GM23338 (cell line): ENCODE measurements around the gene PTPRE. TPM values are rescaled to one million over a fixed set of nuclear protein-coding genes. Genes with fewer than 3 reads are reported as not detected.

Experiments used
- ATAC-seq: fragments of 200-7000 bp; cut with Tn5 transposase; 3 replicates; pipeline ENCODE4 v1.9.1; 2020
- DNase-seq: peaks from one replicate; pipeline ENCODE4 v3.0.0-alpha.2; 2015; ENCODE audit warnings: low spot score
- H2AFZ ChIP-seq: fragments of 200-600 bp; sonication (generic); 2 replicates; pipeline ENCODE4 v1.8.0; 2016; ENCODE audit warnings: antibody characterized with exemption, mild to moderate bottlenecking, moderate library complexity
- H3F3A ChIP-seq: fragments of 200-600 bp; sonication (generic); replicated peaks from 2 replicates; pipeline ENCODE4 v1.8.0; 2017; ENCODE audit warnings: antibody characterized with exemption, mixed run types, low read depth
- H3K27ac ChIP-seq: fragments of 200-600 bp; sonication (generic); 2 replicates; pipeline ENCODE4 v1.6.1; 2016; ENCODE audit warnings: low read depth
- H3K27me3 ChIP-seq: fragments of 200-600 bp; sonication (generic); 2 replicates; pipeline ENCODE4 v1.8.0; 2016; ENCODE audit warnings: mild to moderate bottlenecking, mixed run types, moderate library complexity; ENCODE audit not compliant: insufficient read depth
- H3K36me3 ChIP-seq: fragments of 200-600 bp; sonication (generic); 2 replicates; pipeline ENCODE4 v1.8.0; 2016; ENCODE audit warnings: mild to moderate bottlenecking; ENCODE audit not compliant: insufficient read depth
- H3K4me1 ChIP-seq: fragments of 200-600 bp; sonication (generic); 2 replicates; pipeline ENCODE4 v1.8.0; 2016; ENCODE audit warnings: mild to moderate bottlenecking, moderate library complexity; ENCODE audit not compliant: insufficient read depth
- H3K4me2 ChIP-seq: fragments of 200-600 bp; sonication (generic); 2 replicates; pipeline ENCODE4 v1.7.1; 2017; ENCODE audit warnings: mixed run types
- H3K4me3 ChIP-seq: fragments of 200-600 bp; sonication (generic); 2 replicates; pipeline ENCODE4 v1.6.1; 2016; ENCODE audit warnings: mixed run types
- H3K79me2 ChIP-seq: fragments of 200-600 bp; sonication (generic); replicated peaks from 2 replicates; pipeline ENCODE4 v1.8.0; 2017; ENCODE audit warnings: mild to moderate bottlenecking; ENCODE audit not compliant: insufficient read depth
- H3K9me2 ChIP-seq: fragments of 200-600 bp; sonication (generic); 2 replicates; pipeline ENCODE4 v1.8.0; 2017; ENCODE audit not compliant: insufficient read depth
- H4K20me1 ChIP-seq: fragments of 200-600 bp; sonication (generic); replicated peaks from 2 replicates; pipeline ENCODE4 v1.8.0; 2017; ENCODE audit warnings: mild to moderate bottlenecking; ENCODE audit not compliant: insufficient read depth
- H3K27ac Mint-ChIP-seq: 2 replicates; pipeline ENCODE4 v1.8.0; 2020; ENCODE audit warnings: inconsistent platforms, mild to moderate bottlenecking, moderate library complexity, mixed read lengths
- H3K27me3 Mint-ChIP-seq: 3 replicates; pipeline ENCODE4 v1.8.0; 2022; ENCODE audit warnings: low read depth, mild to moderate bottlenecking, moderate library complexity, mixed read lengths, inconsistent platforms; ENCODE audit not compliant: insufficient read depth, poor library complexity
- H3K36me3 Mint-ChIP-seq: 3 replicates; pipeline ENCODE4 v1.8.0; 2021; ENCODE audit warnings: low read depth, mild to moderate bottlenecking, inconsistent platforms, moderate library complexity, mixed read lengths
- H3K4me1 Mint-ChIP-seq: 3 replicates; pipeline ENCODE4 v1.8.0; 2020; ENCODE audit warnings: mild to moderate bottlenecking, inconsistent platforms, mixed read lengths
- H3K4me3 Mint-ChIP-seq: 3 replicates; pipeline ENCODE4 v1.8.0; 2021; ENCODE audit warnings: moderate library complexity, mild to moderate bottlenecking, inconsistent platforms, mixed read lengths
- H3K9me3 Mint-ChIP-seq: 3 replicates; pipeline ENCODE4 v1.8.0; 2020; ENCODE audit warnings: moderate library complexity, mild to moderate bottlenecking, inconsistent platforms, mixed read lengths
- EZH2 ChIP-seq: fragments of 200-600 bp; sonication (generic); IDR thresholded peaks from one replicate; pipeline ENCODE4 v1.8.0; 2017; ENCODE audit warnings: antibody characterized with exemption, mild to moderate bottlenecking, low read depth; ENCODE audit not compliant: unreplicated experiment
- EZH2phosphoT487 ChIP-seq: fragments of 200-600 bp; sonication (generic); IDR thresholded peaks from one replicate; pipeline ENCODE4 v1.8.1; 2018; ENCODE audit warnings: antibody characterized with exemption; ENCODE audit not compliant: unreplicated experiment
- JUNB ChIP-seq: IDR thresholded peaks from one replicate; pipeline ENCODE4 v1.6.1; 2016; ENCODE audit warnings: antibody characterized with exemption; ENCODE audit not compliant: unreplicated experiment
- NANOG ChIP-seq: IDR thresholded peaks from 2 replicates; pipeline ENCODE4 v1.6.1; 2016; ENCODE audit warnings: antibody characterized with exemption, borderline replicate concordance
- POLR2AphosphoS5 ChIP-seq: IDR thresholded peaks from 2 replicates; pipeline ENCODE4 v1.6.1; 2016; ENCODE audit warnings: antibody characterized with exemption, low read depth
- STAT1 ChIP-seq: IDR thresholded peaks from one replicate; pipeline ENCODE4 v1.6.1; 2016; ENCODE audit warnings: antibody characterized with exemption; ENCODE audit not compliant: unreplicated experiment
- ZNF114 ChIP-seq: fragments of 250-450 bp; sonication (Bioruptor Pico); IDR thresholded peaks from 2 replicates; pipeline ENCODE4 v1.5.0; 2020; ENCODE audit warnings: mild to moderate bottlenecking, moderate library complexity
- ZNF331 ChIP-seq: fragments of 250-450 bp; sonication (Bioruptor Pico); IDR thresholded peaks from 2 replicates; pipeline ENCODE4 v1.5.0; 2020; ENCODE audit warnings: low read depth, mild to moderate bottlenecking, moderate library complexity
- polyA plus RNA-seq: library from polyadenylated mRNA; unstranded; fragments of >200 nt; fragmentation: Nextera tagmentation; extraction: Ambion mirVana; gene quantifications from 2 replicates; pipeline ENCODE4 v1.2.1, GENCODE V29; 2016
- total RNA-seq: library from RNA; depleted of rRNA; stranded (reverse); fragments of >200 nt; shearing (Covaris generic); gene quantifications from 2 replicates; pipeline ENCODE4 v1.2.3, GENCODE V29; 2014
- TF ChIP-seq, protein P1 (sequence below), 2 experiments: fragments of 200-600 bp in 1 of 2; sonication (generic) in 1 of 2; conservative IDR thresholded peaks; 2 replicates each; pipeline versions ENCODE4 v1.5.1 to v1.6.1; 2016 to 2017; ENCODE audit warnings: antibody characterized with exemption in 2 of 2, low read depth in 2 of 2, mild to moderate bottlenecking in 2 of 2, moderate library complexity in 1 of 2
- TF ChIP-seq, protein P2 (sequence below): IDR thresholded peaks from 2 replicates; pipeline ENCODE4 v1.6.1; 2016; ENCODE audit warnings: antibody characterized with exemption

Gene PTPRE
- total and polyA plus RNA-seq, 2 experiments from 2014 or later: 0.34 to 0.42 TPM

DNA sequence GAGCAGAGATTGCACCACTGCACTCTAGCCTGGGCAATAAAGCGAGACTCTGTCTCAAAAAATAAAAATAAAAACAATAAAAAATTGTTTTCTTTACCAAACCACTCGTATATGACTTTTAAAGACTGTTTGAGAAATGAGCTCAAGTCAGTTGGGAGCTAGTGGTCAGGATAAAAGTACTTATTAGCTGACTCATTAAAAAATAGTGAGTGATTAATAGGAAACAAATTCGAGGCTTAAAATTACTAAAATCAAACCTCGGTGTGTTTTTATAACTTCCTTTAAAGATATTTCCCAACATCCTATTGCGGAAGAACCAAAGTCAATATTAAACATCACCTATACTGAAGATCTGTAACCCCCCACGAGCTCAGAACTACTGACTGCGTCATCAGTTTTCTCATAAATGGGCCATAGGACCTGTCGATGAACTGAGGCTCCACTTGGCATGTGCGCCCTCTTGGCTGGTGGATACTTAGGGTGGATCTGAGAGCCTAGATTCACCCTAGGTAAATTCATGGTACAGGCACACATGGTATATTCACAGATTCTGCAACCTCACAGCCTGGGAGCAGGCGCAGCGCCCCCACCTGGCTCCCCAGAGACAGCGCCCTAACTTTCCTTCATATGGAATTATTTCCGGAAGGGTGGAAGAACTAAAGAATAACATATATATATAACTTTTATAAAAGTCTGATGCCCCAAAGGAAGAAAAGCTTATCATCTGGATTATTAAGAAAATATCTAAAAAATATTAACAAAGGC, 210.1 kb downstream of the PTPRE start (continued):
- TF ChIP-seq, protein P1, sequence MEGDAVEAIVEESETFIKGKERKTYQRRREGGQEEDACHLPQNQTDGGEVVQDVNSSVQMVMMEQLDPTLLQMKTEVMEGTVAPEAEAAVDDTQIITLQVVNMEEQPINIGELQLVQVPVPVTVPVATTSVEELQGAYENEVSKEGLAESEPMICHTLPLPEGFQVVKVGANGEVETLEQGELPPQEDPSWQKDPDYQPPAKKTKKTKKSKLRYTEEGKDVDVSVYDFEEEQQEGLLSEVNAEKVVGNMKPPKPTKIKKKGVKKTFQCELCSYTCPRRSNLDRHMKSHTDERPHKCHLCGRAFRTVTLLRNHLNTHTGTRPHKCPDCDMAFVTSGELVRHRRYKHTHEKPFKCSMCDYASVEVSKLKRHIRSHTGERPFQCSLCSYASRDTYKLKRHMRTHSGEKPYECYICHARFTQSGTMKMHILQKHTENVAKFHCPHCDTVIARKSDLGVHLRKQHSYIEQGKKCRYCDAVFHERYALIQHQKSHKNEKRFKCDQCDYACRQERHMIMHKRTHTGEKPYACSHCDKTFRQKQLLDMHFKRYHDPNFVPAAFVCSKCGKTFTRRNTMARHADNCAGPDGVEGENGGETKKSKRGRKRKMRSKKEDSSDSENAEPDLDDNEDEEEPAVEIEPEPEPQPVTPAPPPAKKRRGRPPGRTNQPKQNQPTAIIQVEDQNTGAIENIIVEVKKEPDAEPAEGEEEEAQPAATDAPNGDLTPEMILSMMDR (conservative IDR thresholded peaks at IDR 0.05; ENCODE audit: low read depth in 2 of 2): peak; percentile 68 to 80

DNA sequence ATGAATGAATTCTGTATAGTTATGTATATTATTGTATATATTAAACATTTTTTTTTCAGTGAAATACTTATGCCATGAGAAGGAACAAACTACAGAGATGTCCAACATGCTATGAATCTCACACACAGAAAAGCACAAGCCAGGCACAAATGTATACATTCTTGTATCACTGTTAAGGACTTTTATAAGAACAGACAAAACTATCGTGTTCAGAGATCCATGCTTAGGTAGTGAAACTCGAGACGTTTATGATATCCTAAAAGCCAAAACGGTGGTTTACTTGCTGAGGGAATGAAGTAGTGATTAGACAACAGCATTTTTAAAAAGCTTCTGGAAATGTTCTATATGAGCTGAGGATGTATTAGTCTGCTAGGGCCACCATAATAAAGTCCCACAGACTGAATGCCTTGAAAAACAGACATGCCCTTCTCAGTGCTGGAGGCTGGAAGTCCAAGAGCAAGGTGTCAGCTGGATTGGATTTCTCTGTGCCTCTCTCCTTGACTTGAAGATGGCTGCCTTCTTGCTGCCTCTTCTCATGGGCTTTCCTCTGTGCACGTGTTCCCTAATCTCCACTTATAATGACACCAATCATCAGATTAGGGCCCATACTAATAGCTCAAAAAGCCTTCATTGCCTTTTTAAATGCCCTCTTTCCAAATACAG, 215.0 kb downstream of the PTPRE start:
- no peaks in the 10 kb centered on the region for H3F3A ChIP-seq
- no peaks in the 10 kb centered on the region for H3K9me3 Mint-ChIP-seq
- no peaks in the 10 kb centered on the region for H3K9me2 ChIP-seq
- no peak overlapping the region for H3K4me2 ChIP-seq
- peaks cover 34% of the 10 kb centered on the region for H4K20me1 ChIP-seq
- H3K4me1 Mint-ChIP-seq: peaks cover 18% of the 10 kb centered on the region; the same call in 2 of the 3 replicates
- TF ChIP-seq JUNB (no peak), POLR2AphosphoS5 (no peak), EZH2 (no peak), ZNF331 (no peak), ZNF114 (CRISPR knock-in tag) (no peak), EZH2phosphoT487 (no peak), NANOG (no peak), STAT1 (no peak)
- TF ChIP-seq, protein P1 (conservative IDR thresholded peaks at IDR 0.05; ENCODE audit: low read depth in 2 of 2): no peak
- TF ChIP-seq, protein P2, sequence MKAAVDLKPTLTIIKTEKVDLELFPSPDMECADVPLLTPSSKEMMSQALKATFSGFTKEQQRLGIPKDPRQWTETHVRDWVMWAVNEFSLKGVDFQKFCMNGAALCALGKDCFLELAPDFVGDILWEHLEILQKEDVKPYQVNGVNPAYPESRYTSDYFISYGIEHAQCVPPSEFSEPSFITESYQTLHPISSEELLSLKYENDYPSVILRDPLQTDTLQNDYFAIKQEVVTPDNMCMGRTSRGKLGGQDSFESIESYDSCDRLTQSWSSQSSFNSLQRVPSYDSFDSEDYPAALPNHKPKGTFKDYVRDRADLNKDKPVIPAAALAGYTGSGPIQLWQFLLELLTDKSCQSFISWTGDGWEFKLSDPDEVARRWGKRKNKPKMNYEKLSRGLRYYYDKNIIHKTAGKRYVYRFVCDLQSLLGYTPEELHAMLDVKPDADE: no peak
- ATAC-seq (no peak), DNase-seq (no peak)
- H3K27me3 ChIP-seq: no peaks in the 10 kb centered on the region
- peaks cover 6% of the 10 kb centered on the region for H3K27me3 Mint-ChIP-seq
- H3K27ac ChIP-seq: no peak overlapping the region
- H2AFZ ChIP-seq: no peak overlapping the region
- H3K4me3 Mint-ChIP-seq: no peak overlapping the region
- peaks cover 64% of the 10 kb centered on the region for H3K79me2 ChIP-seq
- no peak overlapping the region for H3K27ac Mint-ChIP-seq
- peaks cover 22% of the 10 kb centered on the region for H3K36me3 ChIP-seq
- no peak overlapping the region for H3K4me3 ChIP-seq
- H3K4me1 ChIP-seq: peaks cover 14% of the 10 kb centered on the region
- peaks cover 39% of the 10 kb centered on the region; the same call in 2 of the 3 replicates for H3K36me3 Mint-ChIP-seq
